H1 (cell line): ENCODE data around the gene HBD. TPM values are rescaled to one million over a fixed set of nuclear protein-coding genes. Genes with fewer than 3 reads are reported as not detected.

Experiments
- CTCF ChIA-PET: fragments of 300-600 bp; sonication (Branson Sonifier 250); formaldehyde crosslinking; loops from one replicate; lab custom pipeline; 2021; ENCODE audit not compliant: partially characterized antibody; lab: Charles Lee
- POLR2A ChIA-PET: fragments of 300-600 bp; sonication (Branson Sonifier 250); formaldehyde crosslinking; loops from one replicate; lab custom pipeline; 2021; ENCODE audit warnings: inconsistent platforms; ENCODE audit not compliant: partially characterized antibody; lab: Charles Lee
- DNase-seq, 2 experiments: peaks; one replicate each; pipeline versions ENCODE4 v3.0.0 to v3.0.0-alpha.2; 2010 to 2022; ENCODE audit warnings: low spot score in 2 of 2, low read depth in 1 of 2, mixed read lengths in 1 of 2
- FAIRE-seq: peaks from 2 replicates; lab custom pipeline; 2011; peaks lifted over from hg19 to GRCh38; lab: Jason Lieb, UNC
- H2AFZ ChIP-seq: 2 replicates; pipeline ENCODE4 v1.8.1; 2012; ENCODE audit warnings: low read length, inconsistent platforms
- H2AK5ac ChIP-seq: 2 replicates; pipeline ENCODE4 v1.6.1; 2013; ENCODE audit warnings: low read depth, low read length
- H2BK120ac ChIP-seq: replicated peaks from 2 replicates; pipeline ENCODE3; 2013; ENCODE audit warnings: low read depth, low read length, inconsistent platforms
- H2BK12ac ChIP-seq: 2 replicates; pipeline ENCODE4 v1.6.1; 2013; ENCODE audit warnings: low read depth, low read length
- H2BK15ac ChIP-seq: 2 replicates; pipeline ENCODE4 v1.6.1; 2013; ENCODE audit warnings: low read length
- H2BK20ac ChIP-seq: 2 replicates; pipeline ENCODE4 v1.6.1; 2013; ENCODE audit warnings: low read length
- H2BK5ac ChIP-seq: 2 replicates; pipeline ENCODE4 v1.6.1; 2013; ENCODE audit warnings: low read depth, low read length
- H3K14ac ChIP-seq: 2 replicates; pipeline ENCODE4 v1.6.1; 2013; ENCODE audit warnings: inconsistent platforms; ENCODE audit not compliant: insufficient read length
- H3K18ac ChIP-seq: 2 replicates; pipeline ENCODE4 v1.6.1; 2013; ENCODE audit warnings: low read length; ENCODE audit errors: extremely low read depth
- H3K23ac ChIP-seq: 2 replicates; pipeline ENCODE4 v1.6.1; 2013; ENCODE audit warnings: inconsistent platforms; ENCODE audit not compliant: insufficient read length
- H3K23me2 ChIP-seq: 2 replicates; pipeline ENCODE4 v1.6.1; 2013; ENCODE audit warnings: low read depth, low read length
- H3K27ac ChIP-seq: 2 replicates; pipeline ENCODE4 v1.6.1; 2011; ENCODE audit warnings: low read depth, low read length, inconsistent platforms
- H3K27me3 ChIP-seq, 4 experiments: replicated peaks in 1 of 4; 1 replicate in 1 of 4; 2 replicates in 3 of 4; pipeline versions ENCODE4 v1.6.1 to v1.8.1; 2011 to 2013; ENCODE audit warnings: low read length in 3 of 4, mild to moderate bottlenecking in 3 of 4, inconsistent platforms in 2 of 4, mixed read lengths in 2 of 4, moderate library complexity in 1 of 4; ENCODE audit not compliant: control insufficient read depth in 3 of 4, insufficient read depth in 3 of 4; ENCODE audit errors: extremely low read depth in 1 of 4
- H3K36me3 ChIP-seq, 4 experiments: 2 replicates each; pipeline versions ENCODE4 v1.6.1 to v1.8.1; 2011 to 2013; ENCODE audit warnings: mild to moderate bottlenecking in 4 of 4, low read length in 3 of 4, moderate library complexity in 2 of 4, control low read depth in 1 of 4, inconsistent platforms in 1 of 4; ENCODE audit not compliant: insufficient read depth in 4 of 4, control insufficient read depth in 2 of 4
- H3K4ac ChIP-seq: replicated peaks from 2 replicates; pipeline ENCODE3; 2013; ENCODE audit warnings: low read length, low read depth, mixed read lengths, inconsistent platforms; ENCODE audit not compliant: insufficient read length
- H3K4me1 ChIP-seq, 4 experiments: replicated peaks in 1 of 4; 1 replicate in 1 of 4; 2 replicates in 3 of 4; pipeline versions ENCODE4 v1.6.1 to v1.8.1; 2011 to 2013; ENCODE audit warnings: low read length in 3 of 4, inconsistent platforms in 2 of 4, mixed read lengths in 1 of 4; ENCODE audit not compliant: insufficient read depth in 4 of 4, control insufficient read depth in 3 of 4
- H3K4me2 ChIP-seq, 2 experiments: 2 replicates each; pipeline versions ENCODE4 v1.6.1 to v1.8.1; 2011 to 2013; ENCODE audit warnings: low read depth in 2 of 2, low read length in 2 of 2, control low read depth in 1 of 2, inconsistent platforms in 1 of 2, mild to moderate bottlenecking in 1 of 2; ENCODE audit not compliant: insufficient read depth in 1 of 2
- H3K4me3 ChIP-seq, 4 experiments: fragments of 200-600, 300-600 bp in 1 of 4; sonication (generic), shearing (Covaris generic), sonication (Bioruptor Twin) in 1 of 4; 2 replicates each; pipeline versions ENCODE4 v1.5.1 to v1.8.1; 2011 to 2016; ENCODE audit warnings: low read length in 4 of 4, low read depth in 3 of 4, control low read depth in 2 of 4, inconsistent platforms in 2 of 4, mild to moderate bottlenecking in 2 of 4, mixed read lengths in 1 of 4, moderate library complexity in 1 of 4; ENCODE audit not compliant: insufficient read depth in 2 of 4; ENCODE audit errors: extremely low read depth in 1 of 4
- H3K56ac ChIP-seq: replicated peaks from 2 replicates; pipeline ENCODE3; 2013; ENCODE audit warnings: low read depth, mild to moderate bottlenecking, mixed read lengths, low read length, inconsistent platforms; ENCODE audit not compliant: insufficient read length
- H3K79me1 ChIP-seq: 2 replicates; pipeline ENCODE4 v1.6.1; 2013; ENCODE audit warnings: low read depth, low read length, control low read depth
- H3K79me2 ChIP-seq, 2 experiments: 2 replicates each; pipeline versions ENCODE4 v1.6.1 to v1.8.1; 2012 to 2013; ENCODE audit warnings: low read length in 2 of 2, mild to moderate bottlenecking in 2 of 2, inconsistent platforms in 1 of 2; ENCODE audit not compliant: insufficient read depth in 2 of 2, control insufficient read depth in 1 of 2
- H3K9ac ChIP-seq, 4 experiments: replicated peaks in 1 of 4; 1 replicate in 1 of 4; 2 replicates in 3 of 4; pipeline versions ENCODE4 v1.6.1 to v1.8.1; 2011 to 2013; ENCODE audit warnings: low read depth in 3 of 4, low read length in 3 of 4, control low read depth in 2 of 4, mild to moderate bottlenecking in 2 of 4, moderate library complexity in 2 of 4, inconsistent platforms in 1 of 4; ENCODE audit errors: extremely low read depth in 1 of 4
- H3K9me3 ChIP-seq, 2 experiments: 2 replicates each; pipeline versions ENCODE4 v1.6.1 to v1.8.1; 2012 to 2013; ENCODE audit warnings: mild to moderate bottlenecking in 2 of 2, moderate library complexity in 2 of 2, control low read depth in 1 of 2, inconsistent platforms in 1 of 2, low read depth in 1 of 2, low read length in 1 of 2, mixed read lengths in 1 of 2; ENCODE audit not compliant: insufficient read depth in 2 of 2
- H4K20me1 ChIP-seq, 2 experiments: replicated peaks in 1 of 2; 2 replicates each; pipeline versions ENCODE3 to v1.8.1; 2011 to 2013; ENCODE audit warnings: inconsistent platforms in 2 of 2, low read length in 2 of 2, mild to moderate bottlenecking in 1 of 2; ENCODE audit not compliant: insufficient read depth in 2 of 2, control insufficient read depth in 1 of 2
- H4K5ac ChIP-seq: 2 replicates; pipeline ENCODE4 v1.6.1; 2013; ENCODE audit warnings: low read length, low read depth, mixed read lengths, inconsistent platforms; ENCODE audit not compliant: insufficient read length
- H4K8ac ChIP-seq: 2 replicates; pipeline ENCODE4 v1.8.0; 2013; ENCODE audit warnings: mild to moderate bottlenecking, moderate library complexity, low read length, inconsistent platforms; ENCODE audit not compliant: insufficient read depth; ENCODE audit errors: extremely low read depth
- H4K91ac ChIP-seq: replicated peaks from 2 replicates; pipeline ENCODE3; 2013; ENCODE audit warnings: low read length, mixed read lengths, inconsistent platforms; ENCODE audit not compliant: insufficient read length
- CTBP2 ChIP-seq: IDR thresholded peaks from 2 replicates; pipeline ENCODE4 v1.7.0; 2011; ENCODE audit warnings: borderline replicate concordance, mild to moderate bottlenecking, moderate library complexity, mixed read lengths, low read length; ENCODE audit not compliant: insufficient read depth, insufficient read length
- FOSL1 ChIP-seq: IDR thresholded peaks from 2 replicates; pipeline ENCODE4 v1.6.1; 2011; ENCODE audit warnings: mild to moderate bottlenecking, low read depth, low read length, moderate library complexity; ENCODE audit not compliant: insufficient read depth
- HDAC2 ChIP-seq, 2 experiments: fragments of 300-600 bp in 1 of 2; sonication (generic) in 1 of 2; IDR thresholded peaks; 2 replicates each; pipeline ENCODE4 v1.6.1; 2011 to 2012; ENCODE audit warnings: low read depth in 2 of 2, low read length in 2 of 2, mild to moderate bottlenecking in 2 of 2, moderate library complexity in 2 of 2, borderline replicate concordance in 1 of 2, inconsistent platforms in 1 of 2
- MAFK ChIP-seq: IDR thresholded peaks from 2 replicates; pipeline ENCODE4 v1.6.1; 2012; ENCODE audit warnings: low read depth, mild to moderate bottlenecking, improper control_type of control experiment, low read length
- NRF1 ChIP-seq: IDR thresholded peaks from 2 replicates; pipeline ENCODE4 v1.6.1; 2011; ENCODE audit warnings: mild to moderate bottlenecking, low read depth, low read length, improper control_type of control experiment
- POLR2AphosphoS5 ChIP-seq: IDR thresholded peaks from 2 replicates; pipeline ENCODE4 v1.6.1; 2011; ENCODE audit warnings: low read depth, low read length
- RFX5 ChIP-seq: IDR thresholded peaks from 2 replicates; pipeline ENCODE4 v1.6.1; 2011; ENCODE audit warnings: low read depth, low read length, improper control_type of control experiment, borderline replicate concordance
- RNF2 ChIP-seq: fragments of 200-900, 300-1000 bp; sonication (generic); IDR thresholded peaks from 2 replicates; pipeline ENCODE4 v1.7.1; 2016; ENCODE audit warnings: borderline replicate concordance, low read depth, mild to moderate bottlenecking, antibody characterized with exemption, low read length; ENCODE audit not compliant: poor library complexity, severe bottlenecking; ENCODE audit errors: missing control alignments
- SIN3A ChIP-seq, 2 experiments: IDR thresholded peaks in 1 of 2; conservative IDR thresholded peaks in 1 of 2; 2 replicates each; pipeline ENCODE4 v1.6.1; 2011 to 2012; ENCODE audit warnings: low read length in 2 of 2, improper control_type of control experiment in 1 of 2, low read depth in 1 of 2, mild to moderate bottlenecking in 1 of 2
- SIRT6 ChIP-seq: IDR thresholded peaks from one replicate; pipeline ENCODE4 v1.7.1; 2012; ENCODE audit warnings: low read length, inconsistent platforms
- SIX5 ChIP-seq: IDR thresholded peaks from 2 replicates; pipeline ENCODE4 v1.6.1; 2011; ENCODE audit warnings: mild to moderate bottlenecking, low read depth, low read length
- SRF ChIP-seq: IDR thresholded peaks from 2 replicates; pipeline ENCODE4 v1.6.1; 2011; ENCODE audit warnings: mild to moderate bottlenecking, low read depth, low read length, moderate library complexity
- TCF12 ChIP-seq: IDR thresholded peaks from 2 replicates; pipeline ENCODE4 v1.6.1; 2011; ENCODE audit warnings: low read depth, mild to moderate bottlenecking, low read length
- TEAD4 ChIP-seq: IDR thresholded peaks from 2 replicates; pipeline ENCODE4 v1.6.1; 2012; ENCODE audit warnings: low read depth, low read length, inconsistent platforms, mixed read lengths
- YY1 ChIP-seq: IDR thresholded peaks from 2 replicates; pipeline ENCODE4 v1.6.1; 2011; ENCODE audit warnings: low read depth, mild to moderate bottlenecking, low read length
- ZNF274 ChIP-seq: IDR thresholded peaks from 2 replicates; pipeline ENCODE4 v1.7.0; 2012; ENCODE audit warnings: low read length, borderline replicate concordance; ENCODE audit errors: extremely low read depth
- polyA plus RNA-seq, 7 experiments: library from polyadenylated mRNA; depleted of rRNA in 3 of 7; stranded (reverse) in 5 of 7; unstranded in 2 of 7; fragments of >200 nt in 5 of 7; fragments of 200-250 nt in 2 of 7; gene quantifications; 1 replicate in 5 of 7; 2 replicates in 1 of 7; 4 replicates in 1 of 7; pipeline versions ENCODE4 v1.2.1 to v1.2.3, GENCODE V29; 2011 to 2013; ENCODE audit warnings: missing spikeins in 2 of 7, mixed read lengths in 2 of 7
- total RNA-seq: library from RNA; stranded (reverse); fragmentation: NEBNext Ultra II Directional; extraction: Animal tissue kit (Norgen Biotek cat#: 25700); gene quantifications from 2 replicates; pipeline ENCODE4 v1.2.1, GENCODE V29; 2021

HBD gene
- total and polyA plus RNA-seq, 2 of the 8 experiments (the other 6 are each of a cell fraction or from before 2014, with no cell fraction given): not detected

DNA sequence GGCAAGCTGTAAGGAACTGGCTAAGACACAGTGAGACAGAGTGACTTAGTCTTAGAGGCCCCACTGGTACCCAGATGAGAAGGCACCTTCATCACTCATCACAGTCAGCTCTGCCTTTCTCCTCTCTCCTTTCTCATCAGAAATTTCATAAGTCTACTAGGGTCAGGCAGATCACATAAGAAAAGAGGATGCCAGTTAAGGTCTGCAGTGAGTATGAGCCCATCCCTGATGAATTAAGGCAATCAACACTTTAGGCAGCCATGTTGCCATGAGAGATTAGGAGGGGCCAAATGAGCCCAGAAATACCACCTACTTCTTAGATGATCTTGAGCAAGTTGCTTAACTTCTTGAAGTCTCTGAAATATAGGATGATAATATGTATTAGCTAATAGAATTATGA is 47.3 kb upstream of the HBD start:
- H3K23me2 ChIP-seq: no peaks in the 10 kb centered on the region
- no peaks in the 10 kb centered on the region for H3K27me3 ChIP-seq
- no peaks in the 10 kb centered on the region for H3K36me3 ChIP-seq
- H3K9me3 ChIP-seq: no peaks in the 10 kb centered on the region
- no peak overlapping the region for H3K14ac ChIP-seq
- no peak overlapping the region for H4K5ac ChIP-seq
- no peak overlapping the region for H3K18ac ChIP-seq
- no peak overlapping the region for H3K4ac ChIP-seq
- H2BK15ac ChIP-seq: no peak overlapping the region
- H4K91ac ChIP-seq: no peak overlapping the region
- POLR2A ChIA-PET: no interaction called here
- no peak overlapping the region for H3K4me3 ChIP-seq
- no peak overlapping the region for H3K23ac ChIP-seq
- H3K56ac ChIP-seq: no peak overlapping the region
- FAIRE-seq (no peak), DNase-seq (no peak)
- H3K9ac ChIP-seq: no peak overlapping the region
- H2BK12ac ChIP-seq: no peak overlapping the region
- 0 out of 2 replicates have a peak, but pooled peaks cover 2% of the 10 kb centered on the region for H3K79me1 ChIP-seq
- H2BK5ac ChIP-seq: no peak overlapping the region
- CTCF ChIA-PET: interaction anchor here (0.8 to 8.6 kb wide), 3 partner anchors 9 to 76 kb away, joined by 3 to 48 read pairs (median 3); no protein-coding TSS in a partner anchor
- no peaks in the 10 kb centered on the region for H4K20me1 ChIP-seq
- no peak overlapping the region for H2BK120ac ChIP-seq
- H3K4me1 ChIP-seq: no peaks in the 10 kb centered on the region; a peak in 1 of 7 replicates
- H2AK5ac ChIP-seq: no peak overlapping the region
- H4K8ac ChIP-seq: no peak overlapping the region
- no peaks in the 10 kb centered on the region for H3K79me2 ChIP-seq
- no peak overlapping the region for H2BK20ac ChIP-seq
- no peak overlapping the region for H3K27ac ChIP-seq
- H3K4me2 ChIP-seq: no peak overlapping the region
- no peak overlapping the region for H2AFZ ChIP-seq
- no peak for TF ChIP-seq CTBP2
- no peak for TF ChIP-seq NRF1
- no peak for TF ChIP-seq TCF12
- no peak for TF ChIP-seq HDAC2 (IDR thresholded peaks at IDR 0.05; ENCODE audit: borderline replicate concordance in 1 of 2, low read depth in 2 of 2, low read length in 2 of 2)
- TF ChIP-seq TEAD4: no peak
- no peak for TF ChIP-seq RFX5
- TF ChIP-seq RNF2: no peak
- TF ChIP-seq MAFK: no peak
- no peak for TF ChIP-seq YY1
- TF ChIP-seq SRF: no peak
- TF ChIP-seq POLR2AphosphoS5: no peak
- no peak for TF ChIP-seq SIN3A (conservative IDR thresholded peaks at IDR 0.05 in 1 of 2, IDR thresholded peaks at IDR 0.05 in 1 of 2; ENCODE audit: low read depth in 1 of 2, low read length in 2 of 2)
- no peak for TF ChIP-seq FOSL1
- TF ChIP-seq ZNF274: no peak
- TF ChIP-seq SIX5: no peak
- TF ChIP-seq SIRT6: no peak
